Bronchial epithelial cell (primary cell): ENCODE results near the gene COPG1. TPM values are rescaled to one million over a fixed set of nuclear protein-coding genes. Genes with fewer than 3 reads are reported as not detected.

ENCODE experiments used
- DNase-seq: peaks from one replicate; pipeline ENCODE4 v3.0.0-alpha.2; 2010; ENCODE audit warnings: low read depth
- FAIRE-seq: peaks from 2 replicates; lab custom pipeline; 2011; peaks lifted over from hg19 to GRCh38; lab: Jason Lieb, UNC
- H3K27me3 ChIP-seq: 2 replicates; pipeline ENCODE4 v1.5.1; 2011; ENCODE audit warnings: low read length; ENCODE audit not compliant: control insufficient read depth, insufficient read depth
- H3K36me3 ChIP-seq: 2 replicates; pipeline ENCODE4 v1.5.1; 2011; ENCODE audit warnings: low read length; ENCODE audit not compliant: control insufficient read depth, insufficient read depth
- H3K4me3 ChIP-seq: 2 replicates; pipeline ENCODE4 v1.5.1; 2011; ENCODE audit warnings: mild to moderate bottlenecking, low read depth, low read length, control low read depth
- CTCF ChIP-seq: IDR thresholded peaks from 2 replicates; pipeline ENCODE4 v1.5.1; 2011; ENCODE audit warnings: mild to moderate bottlenecking, moderate library complexity, low read length, control low read depth, inconsistent platforms; ENCODE audit not compliant: insufficient read depth, severe bottlenecking
- total RNA-seq: library from RNA; depleted of rRNA; stranded (reverse); fragments of >200 nt; gene quantifications from 2 replicates; pipeline ENCODE4 v1.2.1, GENCODE V29; 2014

COPG1 gene
- total RNA-seq, 1 donor from 2014 or later, result 165 TPM

- peaks cover 60% of the 10 kb centered on the region for H3K36me3 ChIP-seq
- no peaks in the 10 kb centered on the region for H3K27me3 ChIP-seq
- no peak overlapping the region for H3K4me3 ChIP-seq
- FAIRE-seq (no peak), DNase-seq (no peak)
- no peak for TF ChIP-seq CTCF
Observed at GRCh38 chr3:129256270-129256669, 6.9 kb downstream of the COPG1 start.

GRCh38 chr3:129257609-129258008 is 8.2 kb downstream of the COPG1 start:
- no peak overlapping the region for H3K4me3 ChIP-seq
- peaks cover 60% of the 10 kb centered on the region for H3K36me3 ChIP-seq
- DNase-seq (no peak), FAIRE-seq (no peak)
- H3K27me3 ChIP-seq, result no peaks in the 10 kb centered on the region
- TF ChIP-seq CTCF, result no peak

- no peak for TF ChIP-seq CTCF
- Histone ChIP-seq H3K36me3 (peaks cover 56% of the 10 kb centered on the region), H3K4me3 (no peak overlapping the region), H3K27me3 (no peaks in the 10 kb centered on the region)
- DNase-seq (no peak), FAIRE-seq (no peak)
Observed at GRCh38 chr3:129259612-129260477, 10.4 kb downstream of the COPG1 start.

- DNase-seq (no peak), FAIRE-seq (peak; percentile 89)
- TF ChIP-seq CTCF, result no peak
- H3K36me3 ChIP-seq, result peaks cover 58% of the 10 kb centered on the region
- no peaks in the 10 kb centered on the region for H3K27me3 ChIP-seq
- no peak overlapping the region for H3K4me3 ChIP-seq
Observed at GRCh38 chr3:129260606-129261005, 11.2 kb downstream of the COPG1 start.

GRCh38 chr3:129261894-129262293 is 12.5 kb downstream of the COPG1 start:
- peaks cover 51% of the 10 kb centered on the region for H3K36me3 ChIP-seq
- DNase-seq (no peak), FAIRE-seq (no peak)
- no peak for TF ChIP-seq CTCF
- H3K27me3 ChIP-seq, result no peaks in the 10 kb centered on the region
- no peak overlapping the region for H3K4me3 ChIP-seq
